GM18502 (cell line): Measurements from ENCODE around the gene C3orf18.

Source experiments
- ATAC-seq: cut with Tn5 transposase; IDR thresholded peaks from one replicate; pipeline ENCODE4 v1.9.1; 2021; ENCODE audit warnings: mild to moderate bottlenecking; ENCODE audit not compliant: unreplicated experiment, poor library complexity

C3orf18 gene

DNA sequence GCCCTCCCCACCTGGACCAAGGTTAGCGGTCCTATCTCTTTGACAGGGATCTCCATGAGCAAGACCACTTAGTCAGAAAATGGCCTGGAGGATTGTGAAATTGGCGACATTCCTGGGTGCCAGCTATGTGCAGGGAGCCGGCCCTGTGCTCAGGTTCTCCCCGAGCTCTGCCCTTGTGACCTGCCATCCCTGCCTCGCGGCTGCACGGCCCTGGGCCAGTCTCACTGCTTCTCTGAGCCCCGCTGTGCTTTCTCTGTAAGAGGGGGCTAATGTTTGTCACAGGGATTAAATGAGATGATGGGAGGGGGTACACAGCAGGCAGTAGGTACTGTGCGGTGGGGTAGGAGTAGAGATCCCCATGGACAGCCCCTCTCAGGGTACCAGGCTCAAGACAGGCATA is 14.9 kb downstream of the C3orf18 start:
- no peak for ATAC-seq

DNA sequence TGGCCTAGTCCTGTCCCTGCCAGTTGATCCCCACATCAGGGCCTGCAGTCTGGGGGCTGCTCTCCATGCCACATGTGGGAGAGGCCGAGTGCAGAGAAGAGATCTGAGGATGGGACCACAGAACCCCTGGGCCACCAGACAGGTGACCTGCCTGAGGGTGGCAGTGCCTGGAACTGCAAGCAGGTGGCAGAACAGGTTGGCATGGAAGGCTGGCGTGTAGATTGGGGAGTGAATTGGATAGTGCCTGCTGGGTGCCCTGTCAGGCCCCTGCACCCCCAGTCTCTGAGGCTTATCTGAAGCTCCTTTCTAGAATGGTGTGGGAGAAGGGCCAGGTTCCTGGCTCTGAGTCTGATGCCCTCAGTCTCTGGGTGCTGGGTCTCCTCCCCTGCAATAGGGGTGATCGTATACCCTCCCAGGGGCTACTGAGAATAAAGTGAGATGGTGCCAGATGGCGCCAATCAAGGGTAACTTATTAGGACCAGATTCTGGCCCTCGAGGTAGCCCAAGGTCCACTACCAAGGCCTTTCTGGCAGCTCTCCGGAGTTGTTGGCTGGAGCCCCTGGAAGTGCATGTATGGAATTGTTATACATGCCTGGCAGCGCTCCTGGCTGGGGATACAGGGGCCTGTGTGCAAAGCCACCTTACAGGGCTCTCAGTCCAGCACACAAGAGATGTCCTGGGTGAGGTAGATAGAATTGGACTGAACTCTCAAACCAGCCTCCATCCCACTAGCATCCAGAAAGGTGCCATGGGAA is 15.7 kb downstream of the C3orf18 start:
- ATAC-seq: no peak

DNA sequence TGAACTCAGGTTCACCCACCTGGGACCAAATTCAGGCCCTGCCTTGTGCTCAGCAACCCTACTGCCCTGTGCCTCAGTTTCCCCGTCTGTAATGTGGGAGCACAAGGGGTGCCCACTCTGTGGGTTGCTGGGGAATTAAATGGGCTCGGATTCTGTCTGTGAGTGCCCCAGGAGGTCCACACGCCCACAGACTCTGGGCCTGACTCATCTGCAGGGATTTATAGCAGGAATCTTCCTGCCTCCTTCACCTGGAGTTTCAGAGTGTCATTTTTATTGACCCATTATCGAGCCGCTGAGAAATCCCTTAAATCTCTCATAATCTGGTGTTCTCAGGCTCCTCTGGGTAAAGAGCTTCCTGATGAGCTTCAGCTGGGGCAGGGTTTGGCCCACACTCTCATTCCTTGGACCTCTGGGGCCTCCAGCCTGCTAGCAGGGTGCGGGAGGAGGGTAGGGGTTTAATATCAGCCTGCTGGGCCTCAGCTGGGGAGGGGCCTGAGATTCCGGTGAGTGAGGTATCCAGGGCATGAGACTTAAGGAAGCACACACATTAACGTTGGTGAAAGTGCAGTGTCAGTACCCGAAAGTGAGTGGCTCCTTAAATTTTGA is 16.4 kb downstream of the C3orf18 start:
- no peak for ATAC-seq

DNA sequence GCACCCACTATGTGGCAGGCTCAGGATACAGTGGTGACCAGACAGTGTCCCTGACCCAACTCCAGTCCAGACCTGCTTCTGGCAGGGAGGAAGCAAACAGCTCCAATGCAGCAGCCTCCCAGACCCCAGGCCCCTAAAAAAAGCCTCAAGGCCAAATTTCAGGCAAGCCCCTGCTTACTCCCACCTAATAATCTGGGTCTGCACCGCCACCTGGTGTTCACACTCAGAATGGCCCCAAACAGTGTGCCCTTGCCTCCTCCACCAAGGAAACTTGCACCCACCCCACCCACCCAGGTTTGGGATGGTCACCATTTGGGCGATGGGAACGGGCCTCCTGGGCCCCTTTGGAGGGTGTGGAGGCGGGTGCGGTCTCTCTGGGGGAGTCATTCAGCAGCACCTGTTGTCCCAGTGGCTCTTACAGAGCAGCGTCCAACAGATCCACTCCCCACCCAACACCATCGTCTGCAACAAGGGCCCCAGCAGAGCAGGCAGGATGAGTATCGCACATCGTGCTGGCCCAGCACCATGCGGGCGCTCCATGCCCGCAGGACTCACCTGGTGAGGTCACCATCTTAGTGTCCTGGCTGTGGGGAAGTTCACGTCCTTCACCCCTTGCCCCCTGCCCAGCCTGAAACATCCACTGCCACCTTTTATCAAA is 17.3 kb downstream of the C3orf18 start:
- no peak for ATAC-seq

DNA sequence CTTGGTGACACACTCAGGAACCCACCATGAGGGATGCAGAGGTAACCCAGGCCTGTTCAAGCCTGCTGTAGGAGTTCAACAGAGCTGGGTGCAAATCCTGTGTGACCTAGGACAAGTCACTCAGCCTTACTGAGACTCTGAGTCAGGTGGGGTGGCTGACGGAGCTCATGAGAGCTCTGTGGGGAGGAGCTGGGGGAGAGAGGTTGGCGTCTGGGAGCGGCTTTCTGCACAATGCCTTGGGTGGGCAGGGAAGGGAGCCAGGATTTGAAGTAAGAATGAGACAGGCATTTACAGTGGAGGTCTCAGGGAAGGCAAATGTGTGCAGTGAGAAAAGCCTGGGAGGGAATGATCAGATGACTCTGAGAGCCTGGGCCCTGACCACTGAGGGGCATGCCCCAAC is 18.3 kb downstream of the C3orf18 start:
- no peak for ATAC-seq

DNA sequence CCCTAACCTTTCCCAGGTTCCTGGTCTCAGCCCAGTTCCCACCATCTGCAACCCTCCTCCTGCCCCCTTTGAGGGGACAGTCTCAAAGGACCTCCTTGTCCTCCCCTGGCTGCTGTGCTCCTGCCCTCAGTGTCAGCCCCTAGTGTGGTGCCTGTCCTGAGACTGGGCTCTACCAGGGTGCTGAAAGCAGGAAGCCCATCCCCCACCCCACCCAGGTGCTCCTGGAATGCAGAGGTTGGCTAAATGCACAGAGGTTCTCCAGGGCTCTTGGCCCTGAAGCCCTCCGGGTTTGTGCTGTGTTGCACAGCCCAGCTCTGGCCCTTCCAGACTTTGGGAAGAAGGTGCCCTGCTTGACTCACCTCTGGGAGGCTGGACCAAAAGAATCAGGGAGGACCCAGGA is 21.8 kb downstream of the C3orf18 start:
- ATAC-seq: no peak

DNA sequence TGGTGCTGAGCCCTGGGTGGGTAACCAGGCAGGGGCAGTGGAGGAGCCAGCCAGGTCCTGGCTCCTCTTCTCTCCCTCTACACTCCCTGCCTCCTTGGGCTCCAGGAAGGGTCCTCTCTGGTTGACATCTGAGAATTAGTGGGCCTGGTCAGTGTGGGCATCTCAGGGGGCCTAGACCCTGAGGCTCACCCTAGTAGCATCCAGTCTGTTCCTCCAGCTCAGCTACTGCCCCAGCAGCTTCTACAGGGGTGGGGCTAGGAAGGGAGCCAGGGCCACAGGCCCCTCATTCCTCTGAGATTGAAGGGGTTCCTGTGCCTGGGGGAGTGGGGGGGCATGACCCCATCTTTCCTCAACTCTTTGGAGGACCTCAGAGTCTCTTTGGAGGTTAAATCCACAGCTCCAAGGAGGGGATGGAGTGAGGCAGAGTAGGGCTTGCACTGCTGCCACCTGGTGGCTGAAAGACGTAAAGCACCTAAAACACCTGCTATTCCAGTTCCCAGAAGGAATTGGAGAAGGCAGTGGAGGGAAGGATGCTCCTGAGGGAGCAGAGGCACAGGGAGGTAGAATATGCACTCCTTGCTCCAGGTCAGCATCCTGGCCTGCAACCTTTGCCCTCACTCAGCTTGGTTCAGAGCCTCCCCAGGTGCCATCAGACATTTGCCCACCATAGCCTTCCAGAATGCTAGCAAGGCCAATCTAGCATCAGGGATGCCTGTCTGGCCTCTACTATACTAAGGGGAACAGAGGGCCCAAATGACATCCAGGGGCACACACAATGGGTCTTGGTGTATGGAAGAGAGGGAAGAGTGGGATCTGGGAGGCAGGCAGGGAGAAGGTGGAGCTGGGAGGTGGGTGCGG is 25.1 kb downstream of the C3orf18 start:
- ATAC-seq: no peak

DNA sequence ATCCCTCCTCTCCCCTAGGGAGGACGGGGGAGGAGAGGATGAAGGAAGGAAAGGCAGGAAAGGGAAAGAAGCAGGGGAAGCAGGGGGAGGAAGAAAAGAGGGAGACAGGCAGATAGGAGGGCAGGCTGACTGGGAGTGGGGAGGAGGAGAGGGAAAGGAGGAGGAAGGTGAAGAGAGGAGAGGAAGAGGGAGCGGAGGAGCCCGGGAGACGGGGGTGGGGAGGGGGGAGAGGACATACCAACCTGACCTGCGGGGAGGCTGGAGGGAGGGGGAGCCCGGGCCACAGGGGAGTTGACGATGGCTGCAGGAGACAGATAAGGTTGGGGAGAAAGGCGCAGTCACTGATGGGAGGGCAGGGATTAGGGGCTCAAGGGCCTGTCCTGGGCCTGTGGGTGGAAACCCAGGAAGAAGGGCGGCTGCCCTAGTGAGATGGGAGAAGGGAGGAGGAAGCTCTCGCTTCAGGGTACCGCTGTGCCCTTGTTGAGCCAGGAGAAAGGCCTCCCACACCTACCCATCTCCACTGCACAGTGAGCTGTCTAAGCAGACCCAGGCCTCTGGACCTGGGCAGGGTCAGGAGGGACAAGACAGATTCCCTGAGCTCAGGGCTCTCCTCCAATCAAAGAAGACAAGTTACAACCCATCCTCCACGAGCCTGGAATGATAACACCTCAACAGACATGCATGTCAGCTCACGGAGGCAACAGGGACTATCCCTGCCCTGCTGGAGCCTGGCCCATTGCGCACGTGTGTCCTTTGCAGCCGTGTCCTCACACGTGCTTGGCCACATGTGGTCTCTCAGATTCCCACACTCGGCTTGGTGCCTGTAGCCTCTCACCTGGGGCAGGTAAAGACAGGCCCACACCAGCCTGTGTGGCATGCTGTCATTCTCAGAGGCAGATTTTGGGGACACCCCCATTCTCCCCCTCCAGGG is 27.9 kb downstream of the C3orf18 start:
- ATAC-seq: no peak

DNA sequence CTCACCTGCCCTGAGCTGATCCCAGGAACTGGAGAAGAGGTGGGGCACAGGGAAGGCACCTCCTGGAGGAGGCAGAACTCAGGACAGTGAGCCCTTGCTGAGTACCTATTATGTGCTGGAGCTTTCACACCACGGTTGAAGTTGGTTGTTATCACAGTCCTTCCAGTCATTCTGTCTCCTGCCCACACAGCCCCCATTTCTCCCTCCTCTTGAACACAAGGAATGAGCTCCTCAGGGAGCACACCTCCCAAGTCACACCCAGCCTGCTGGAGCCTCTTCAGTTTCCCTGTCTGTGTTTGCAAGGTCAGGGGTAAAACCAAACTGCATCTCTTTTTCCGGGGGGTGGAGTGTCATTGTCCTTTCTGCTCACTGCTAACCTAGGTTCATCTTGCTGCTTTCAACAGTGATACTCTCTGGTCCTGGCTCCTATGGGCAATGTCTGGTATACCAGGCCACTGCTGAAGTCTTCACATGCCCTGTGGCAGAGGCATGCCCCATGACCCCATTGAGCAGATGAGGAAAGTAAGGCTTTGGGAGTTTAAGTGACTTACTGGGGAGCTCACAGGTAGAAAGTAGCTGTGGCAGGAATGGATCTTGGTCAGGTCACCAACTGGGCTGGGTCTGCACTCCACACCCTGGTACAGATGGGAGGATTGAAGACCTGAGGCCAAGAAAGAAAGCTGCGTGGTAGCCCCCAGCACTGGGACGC is 30.0 kb downstream of the C3orf18 start:
- ATAC-seq: no peak

DNA sequence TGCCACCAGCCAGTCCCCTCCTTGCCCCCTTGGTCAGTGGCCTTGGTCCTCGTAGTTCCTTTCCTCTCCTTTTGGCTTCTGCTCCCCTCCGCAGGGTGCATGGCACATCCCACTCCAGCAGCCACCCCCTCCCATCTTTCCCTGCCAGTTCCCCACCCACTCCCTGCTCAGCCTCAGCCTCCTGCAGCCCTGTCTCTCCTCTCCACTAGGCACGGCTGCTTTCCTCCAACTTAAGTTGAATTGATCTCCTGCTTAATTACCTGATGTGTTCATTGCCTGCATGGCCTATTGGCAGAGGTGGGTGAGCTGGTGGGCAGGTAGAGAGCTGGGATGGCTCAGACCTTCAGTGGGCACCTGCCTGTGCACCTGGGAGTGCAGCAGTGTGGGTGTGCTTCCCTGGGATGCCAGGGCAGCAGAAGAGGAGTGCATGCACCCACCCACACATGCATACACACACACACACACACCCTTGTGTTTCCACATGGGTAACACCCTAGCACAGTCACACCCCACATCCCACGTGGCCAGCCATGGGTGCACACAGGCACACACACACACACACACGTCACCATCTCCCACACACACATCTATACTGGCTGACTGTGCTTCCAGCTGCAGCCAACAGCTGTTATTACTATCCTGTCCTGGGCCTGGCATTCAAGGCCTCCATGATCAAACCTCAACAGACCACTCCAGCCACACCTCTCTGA is 30.9 kb downstream of the C3orf18 start:
- ATAC-seq: no peak

DNA sequence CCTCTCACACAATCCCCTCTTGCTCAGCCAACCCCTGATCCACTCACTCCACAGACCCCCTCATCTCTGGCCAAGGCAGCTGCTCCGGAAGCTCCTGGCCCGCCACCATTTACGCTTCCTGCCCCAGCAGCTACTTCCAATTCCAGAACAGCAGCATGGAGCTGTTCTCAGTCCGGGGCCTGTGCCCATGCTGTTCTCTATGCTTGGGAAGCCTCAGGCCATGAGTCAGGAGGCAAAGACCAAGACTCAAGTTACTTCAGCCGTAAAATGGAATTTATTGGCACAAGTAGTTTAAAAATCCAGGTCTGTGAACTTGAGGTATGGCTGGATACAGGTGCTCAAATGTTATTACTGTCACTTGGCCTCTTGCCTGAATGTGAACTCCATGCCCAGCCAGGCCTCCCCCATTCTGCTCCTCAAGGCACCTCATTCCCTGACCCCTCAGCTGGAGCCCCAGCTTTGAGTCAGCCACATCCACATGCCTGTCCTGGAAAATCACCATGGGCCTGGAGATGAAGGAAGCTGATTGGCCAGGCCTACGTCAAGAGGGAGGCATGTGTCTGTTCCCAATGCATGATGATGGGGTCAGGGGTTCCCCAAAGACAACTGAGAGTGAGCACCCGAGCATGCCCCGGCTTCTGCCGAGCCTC is 32.7 kb downstream of the C3orf18 start:
- ATAC-seq: no peak

DNA sequence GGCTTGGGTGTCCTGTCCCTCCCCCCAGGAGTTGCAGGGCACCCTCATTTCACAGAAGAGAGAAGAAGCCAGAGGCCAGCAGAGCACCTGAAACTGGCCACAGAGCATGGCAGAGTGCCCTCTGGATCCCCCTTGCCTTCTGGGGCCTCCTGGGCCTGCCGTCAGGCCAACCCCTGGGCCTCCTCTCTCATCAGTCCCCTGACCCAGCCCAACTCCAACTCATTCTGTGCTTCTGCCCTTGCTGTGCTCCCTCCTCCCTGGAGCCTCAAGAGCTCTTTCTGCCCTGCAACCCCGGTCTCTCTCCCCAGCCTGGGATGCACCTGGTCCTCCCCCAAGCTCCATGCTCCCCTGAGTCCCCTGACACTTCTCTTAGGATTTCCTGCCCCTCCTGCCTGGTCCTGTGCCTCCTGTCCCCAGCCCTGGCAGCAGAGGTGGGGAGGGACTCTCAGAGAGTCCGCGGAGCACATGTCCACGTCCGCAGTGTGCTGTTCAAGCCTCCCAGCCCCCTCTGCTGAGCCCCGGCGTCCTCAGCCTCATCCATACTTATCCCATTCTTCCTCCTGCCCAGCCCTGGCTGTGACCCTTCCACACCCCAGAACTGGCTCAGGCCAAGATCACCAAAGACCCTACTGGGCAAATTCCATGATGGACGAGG is 33.6 kb downstream of the C3orf18 start:
- no peak for ATAC-seq

DNA sequence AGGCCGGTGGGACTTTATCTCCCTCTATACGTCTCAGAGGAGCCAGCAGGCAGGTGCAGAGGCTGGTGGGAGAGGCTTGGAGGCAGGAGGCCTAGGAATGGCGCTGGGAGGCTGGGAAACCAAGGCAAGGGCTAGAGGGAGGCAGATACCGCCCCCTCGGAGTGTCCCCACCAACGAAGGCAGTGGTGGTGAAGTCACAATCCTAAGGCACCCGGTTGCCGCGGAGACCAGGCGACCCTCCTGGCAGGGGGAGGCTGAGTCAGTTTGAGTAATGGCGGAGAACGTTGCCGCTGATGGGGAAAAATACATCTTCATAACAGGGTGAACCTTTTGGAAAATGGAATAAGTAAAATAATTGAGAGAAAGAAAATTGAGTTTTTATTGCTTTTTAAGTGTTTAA is 34.2 kb downstream of the C3orf18 start:
- ATAC-seq: no peak

DNA sequence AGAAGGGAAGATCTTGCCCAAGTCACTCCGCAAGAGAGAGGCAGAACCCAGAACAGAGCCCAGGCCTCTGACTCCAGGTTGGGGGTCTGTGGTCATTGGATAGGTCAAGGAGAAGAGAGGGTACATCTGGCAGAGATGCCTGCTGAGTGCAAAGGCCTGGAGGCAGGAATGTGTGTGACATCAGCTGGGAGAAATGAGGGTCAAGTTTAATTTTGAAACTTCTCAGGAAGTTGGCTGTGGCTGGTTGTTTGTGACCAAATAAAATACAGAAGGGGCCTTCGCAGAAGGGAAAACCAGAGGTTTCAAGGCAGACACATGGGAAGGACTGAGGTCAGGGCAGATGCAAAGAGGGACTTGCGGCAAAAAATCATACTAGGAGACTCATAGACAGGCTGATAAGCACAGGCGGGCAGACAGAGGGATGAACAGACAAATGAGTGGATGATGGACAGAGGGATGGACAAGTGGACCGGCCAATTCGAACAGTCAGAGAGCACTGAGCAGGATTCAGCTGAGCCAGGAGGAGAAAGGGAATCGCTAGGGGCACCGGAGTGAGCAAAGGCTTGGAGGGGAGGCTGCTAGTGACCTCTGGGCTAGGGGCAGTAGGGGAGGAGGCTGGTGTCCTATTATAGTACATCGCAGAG is 35.4 kb downstream of the C3orf18 start:
- ATAC-seq: no peak

DNA sequence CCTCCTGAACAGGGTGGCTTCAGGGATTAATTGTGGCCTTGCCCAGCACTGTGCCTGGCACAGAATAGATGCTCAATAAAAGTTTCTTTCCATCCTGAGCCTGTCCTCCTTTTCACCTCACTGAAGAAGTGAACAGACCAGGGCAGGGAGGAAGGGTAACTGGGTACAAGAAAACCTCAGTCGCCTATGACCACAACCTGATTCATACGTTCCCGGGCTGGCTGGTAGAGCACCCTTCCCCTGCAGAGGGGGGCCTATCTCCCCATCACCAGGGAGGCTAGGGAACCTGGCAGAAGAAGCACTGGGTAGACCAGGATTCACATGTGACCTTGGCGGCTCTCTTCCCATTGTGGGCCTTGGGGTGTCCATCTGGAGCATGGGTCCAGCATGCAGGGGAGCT is 36.3 kb downstream of the C3orf18 start:
- no peak for ATAC-seq

DNA sequence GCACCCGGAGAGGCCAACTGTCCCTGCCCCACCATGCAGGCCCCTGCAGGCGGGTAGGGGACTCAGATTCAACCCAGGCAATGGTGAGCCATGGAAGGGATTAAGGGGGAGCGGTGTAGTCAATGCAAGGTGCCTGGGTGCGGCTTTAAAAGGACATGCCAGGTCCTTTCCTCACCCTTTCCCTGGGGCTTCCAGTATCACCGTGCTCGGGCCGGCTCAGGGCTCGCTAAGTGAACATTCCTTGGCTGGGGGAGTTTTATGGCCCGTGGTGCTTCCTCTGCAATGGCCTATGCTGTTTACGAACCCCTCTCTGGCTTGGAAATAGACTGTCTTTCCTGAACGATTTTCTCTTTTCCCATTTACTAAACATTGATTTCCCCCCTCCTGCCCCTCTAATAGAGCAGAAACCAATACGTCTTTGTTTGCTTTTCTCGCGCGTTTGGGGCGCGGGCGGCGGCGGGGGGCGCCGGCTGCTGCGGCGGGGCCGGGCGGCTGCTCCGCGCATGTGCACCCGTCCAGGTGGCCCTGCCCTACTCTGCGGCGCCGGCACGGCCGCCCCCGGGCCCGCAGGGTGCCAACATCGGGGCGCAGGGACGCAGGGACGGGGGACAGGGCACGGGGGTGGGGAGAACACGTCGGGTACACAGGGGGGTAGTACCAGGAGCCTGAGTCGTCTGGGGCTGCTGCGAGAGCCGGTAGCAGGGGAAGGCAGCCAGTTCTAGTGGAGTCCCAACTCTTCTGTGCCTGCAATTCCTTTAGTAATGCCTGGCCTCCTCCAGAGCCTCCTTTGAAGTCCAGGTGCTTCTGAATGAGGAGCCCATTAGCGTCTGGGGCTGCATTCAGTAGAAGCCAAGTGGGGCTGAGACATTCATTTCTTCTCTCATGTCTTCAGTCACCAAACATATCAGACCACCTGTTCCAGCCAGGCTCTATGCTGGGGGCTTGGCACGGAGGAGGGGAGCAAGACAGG is 37.3 kb downstream of the C3orf18 start:
- ATAC-seq: no peak
